Panc1 (cell line): Measurements from ENCODE around the gene RXRB. TPM values are rescaled to one million over a fixed set of nuclear protein-coding genes. Genes with fewer than 3 reads are reported as not detected.

ENCODE experiments used
- ATAC-seq: fragments of 200-7000 bp; cut with Tn5 transposase; 2 replicates; pipeline ENCODE4 v1.9.1; 2020; ENCODE audit warnings: mild to moderate bottlenecking, moderate library complexity
- BruUV-seq: library from RNA; stranded (reverse); fragments of 400-500 nt; replicated peaks from 2 replicates; lab custom pipeline; 2021; lab: Mats Ljungman, UMichigan
- CTCF ChIA-PET: fragments of 300-600 bp; sonication (Branson Sonifier 250); formaldehyde crosslinking; loops from one replicate; lab custom pipeline; 2022; ENCODE audit warnings: antibody characterized with exemption; lab: Charles Lee
- POLR2A ChIA-PET: fragments of 300-600 bp; sonication (Branson Sonifier 250); formaldehyde crosslinking; loops from one replicate; lab custom pipeline; 2022; ENCODE audit warnings: antibody characterized with exemption; lab: Charles Lee
- DNase-seq: peaks from one replicate; pipeline ENCODE4 v3.0.0-alpha.2; 2010; ENCODE audit warnings: low read depth, low spot score
- H3K27ac ChIP-seq: 2 replicates; pipeline ENCODE4 v1.5.1; 2011; ENCODE audit warnings: mild to moderate bottlenecking, low read length, inconsistent platforms
- H3K27me3 ChIP-seq: fragments of 200-500 bp; sonication (Bioruptor generic); 2 replicates; pipeline ENCODE4 v1.6.0; 2014; ENCODE audit warnings: low read length, inconsistent platforms; ENCODE audit not compliant: control insufficient read depth, insufficient read depth
- H3K36me3 ChIP-seq: fragments of 200-500 bp; sonication (Bioruptor generic); 2 replicates; pipeline ENCODE4 v1.5.1; 2014; ENCODE audit warnings: inconsistent platforms, mild to moderate bottlenecking, low read length, moderate library complexity; ENCODE audit not compliant: control insufficient read depth, insufficient read depth
- H3K4me1 ChIP-seq: 2 replicates; pipeline ENCODE4 v1.5.1; 2011; ENCODE audit warnings: inconsistent platforms, mild to moderate bottlenecking, low read length, moderate library complexity; ENCODE audit not compliant: control insufficient read depth, insufficient read depth
- H3K4me3 ChIP-seq, 2 experiments: 2 replicates each; pipeline ENCODE4 v1.5.1; 2011 to 2012; ENCODE audit warnings: low read depth in 2 of 2, low read length in 2 of 2, mild to moderate bottlenecking in 2 of 2, inconsistent platforms in 1 of 2, moderate library complexity in 1 of 2
- H3K9me3 ChIP-seq: fragments of 200-500 bp; sonication (Bioruptor generic); 2 replicates; pipeline ENCODE4 v1.5.1; 2014; ENCODE audit warnings: low read depth, mild to moderate bottlenecking, inconsistent platforms, low read length, moderate library complexity; ENCODE audit not compliant: control insufficient read depth, insufficient read depth
- POLR2AphosphoS5 ChIP-seq: IDR thresholded peaks from 2 replicates; pipeline ENCODE4 v1.6.1; 2012; ENCODE audit warnings: mild to moderate bottlenecking, low read depth, low read length, moderate library complexity
- REST ChIP-seq, 2 experiments: IDR thresholded peaks; 2 replicates each; pipeline ENCODE4 v1.6.1; 2011 to 2012; ENCODE audit warnings: low read depth in 2 of 2, control low read depth in 1 of 2, low read length in 1 of 2, mild to moderate bottlenecking in 1 of 2, moderate library complexity in 1 of 2; ENCODE audit not compliant: insufficient read depth in 1 of 2
- SIN3A ChIP-seq: IDR thresholded peaks from 2 replicates; pipeline ENCODE4 v1.6.1; 2012; ENCODE audit warnings: low read depth, mild to moderate bottlenecking, low read length, moderate library complexity, borderline replicate concordance; ENCODE audit not compliant: insufficient read depth
- TCF7L2 ChIP-seq: IDR thresholded peaks from 2 replicates; pipeline ENCODE4 v1.6.1; 2011; ENCODE audit warnings: mild to moderate bottlenecking, low read depth, low read length, inconsistent platforms
- in situ Hi-C: cut with HindIII; loops from 2 replicates; pipeline ENCODE4 v1.10.0; 2016; ENCODE audit warnings: low sequenced_read_pairs, low pct_unique_long_range_greater_than_20kb
- intact Hi-C: fragments of 100-400 bp; cut with micrococcal nuclease; formaldehyde crosslinking; loops from one replicate; pipeline ENCODE4 v1.10.0; 2022; ENCODE audit not compliant: unreplicated experiment
- total RNA-seq: library from RNA; stranded (reverse); gene quantifications from one replicate; pipeline ENCODE4 v1.2.1, GENCODE V29; 2021; ENCODE audit not compliant: unreplicated experiment
- TF ChIP-seq, protein P1 (sequence below): fragments of 450-650 bp; IDR thresholded peaks from 2 replicates; pipeline ENCODE4 v1.5.1; 2017; ENCODE audit warnings: mild to moderate bottlenecking

Gene RXRB
- total RNA-seq, 1 experiment from 2014 or later = 27.4 TPM

- Histone ChIP-seq H3K4me1 (peaks cover 45% of the 10 kb centered on the region), H3K27ac (peak overlapping the region; percentile 58), H3K36me3 (peaks cover 13% of the 10 kb centered on the region), H3K27me3 (no peaks in the 10 kb centered on the region), H3K4me3 (peak overlapping the region in 1 of 2 experiments; percentile 79; a peak in 2 of 4 replicates), H3K9me3 (no peaks in the 10 kb centered on the region)
- intact Hi-C loops (no loop called here), in situ Hi-C loops (no loop called here)
- ATAC-seq (no peak), DNase-seq (no peak)
- CTCF ChIA-PET = no interaction called here
- BruUV-seq = no TSS peak
- POLR2A ChIA-PET = interaction anchor here (0.8 kb wide), 1 partner anchor 12 kb away, joined by 3 read pairs; no protein-coding TSS in a partner anchor
- TF ChIP-seq SIN3A (no peak), REST (IDR thresholded peaks at IDR 0.05; ENCODE audit: insufficient read depth in 1 of 2, low read depth in 2 of 2, low read length in 1 of 2) (no peak), TCF7L2 (no peak), POLR2AphosphoS5 (no peak)
- TF ChIP-seq, protein P1, sequence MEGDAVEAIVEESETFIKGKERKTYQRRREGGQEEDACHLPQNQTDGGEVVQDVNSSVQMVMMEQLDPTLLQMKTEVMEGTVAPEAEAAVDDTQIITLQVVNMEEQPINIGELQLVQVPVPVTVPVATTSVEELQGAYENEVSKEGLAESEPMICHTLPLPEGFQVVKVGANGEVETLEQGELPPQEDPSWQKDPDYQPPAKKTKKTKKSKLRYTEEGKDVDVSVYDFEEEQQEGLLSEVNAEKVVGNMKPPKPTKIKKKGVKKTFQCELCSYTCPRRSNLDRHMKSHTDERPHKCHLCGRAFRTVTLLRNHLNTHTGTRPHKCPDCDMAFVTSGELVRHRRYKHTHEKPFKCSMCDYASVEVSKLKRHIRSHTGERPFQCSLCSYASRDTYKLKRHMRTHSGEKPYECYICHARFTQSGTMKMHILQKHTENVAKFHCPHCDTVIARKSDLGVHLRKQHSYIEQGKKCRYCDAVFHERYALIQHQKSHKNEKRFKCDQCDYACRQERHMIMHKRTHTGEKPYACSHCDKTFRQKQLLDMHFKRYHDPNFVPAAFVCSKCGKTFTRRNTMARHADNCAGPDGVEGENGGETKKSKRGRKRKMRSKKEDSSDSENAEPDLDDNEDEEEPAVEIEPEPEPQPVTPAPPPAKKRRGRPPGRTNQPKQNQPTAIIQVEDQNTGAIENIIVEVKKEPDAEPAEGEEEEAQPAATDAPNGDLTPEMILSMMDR = no peak
These were observed 3.1 kb upstream of the RXRB start for GRCh38 chr6:33203443-33204164.

- H3K36me3 ChIP-seq = peaks cover 13% of the 10 kb centered on the region
- CTCF ChIA-PET = no interaction called here
- intact Hi-C loops (no loop called here), in situ Hi-C loops (no loop called here)
- ATAC-seq = no peak
- no peaks in the 10 kb centered on the region for H3K27me3 ChIP-seq
- POLR2A ChIA-PET = interaction anchor here (0.8 kb wide), 1 partner anchor 12 kb away, joined by 3 read pairs; no protein-coding TSS in a partner anchor
- BruUV-seq = no TSS peak
- no peaks in the 10 kb centered on the region for H3K9me3 ChIP-seq
- no peak for TF ChIP-seq SIN3A
- TF ChIP-seq TCF7L2 = no peak
- no peak for TF ChIP-seq REST (IDR thresholded peaks at IDR 0.05; ENCODE audit: insufficient read depth in 1 of 2, low read depth in 2 of 2, low read length in 1 of 2)
- no peak for TF ChIP-seq POLR2AphosphoS5
- TF ChIP-seq, protein P1 = no peak
- no peak for DNase-seq
- H3K4me1 ChIP-seq = peaks cover 48% of the 10 kb centered on the region
- no peak overlapping the region for H3K4me3 ChIP-seq
- no peak overlapping the region; the same call in 1 of the 2 replicates for H3K27ac ChIP-seq
These were observed 2.3 kb upstream of the RXRB start for GRCh38 chr6:33202799-33203198.
